OCI-LY3 (cell line): ENCODE results near the gene XK.

ENCODE experiments used
- CTCF ChIP-seq: fragments of 200-600, 300-600 bp; sonication (generic); IDR thresholded peaks from 2 replicates; pipeline ENCODE4 v1.5.1; 2014; ENCODE audit warnings: antibody characterized with exemption, low read length, low read depth
- EZH2phosphoT487 ChIP-seq: fragments of 200-600 bp; shearing (Covaris generic); IDR thresholded peaks from 2 replicates; pipeline ENCODE4 v1.6.1; 2018; ENCODE audit warnings: antibody characterized with exemption, mixed run types, low read depth

GRCh38 chrX:37686996-37687395, 1.4 kb downstream of the XK start:
- TF ChIP-seq CTCF: no peak
- TF ChIP-seq EZH2phosphoT487: no peak
